DND-41 (cell line): Measurements from ENCODE around the gene TM4SF18.

ENCODE experiments used
- ATAC-seq: fragments of 200-7000 bp; cut with Tn5 transposase; 3 replicates; pipeline ENCODE4 v1.9.1; 2021; ENCODE audit warnings: low read depth; ENCODE audit not compliant: insufficient read depth
- DNase-seq: peaks from one replicate; pipeline ENCODE4 v3.0.0-alpha.2; 2020
- H2AFZ ChIP-seq: 2 replicates; pipeline ENCODE4 v1.6.0; 2012; ENCODE audit warnings: low read depth, low read length
- H3K27ac ChIP-seq: 2 replicates; pipeline ENCODE4 v1.5.1; 2012; ENCODE audit warnings: low read length, inconsistent platforms
- H3K27me3 ChIP-seq: fragments of 200-600 bp; sonication (generic); 2 replicates; pipeline ENCODE4 v1.6.0; 2012; ENCODE audit warnings: low read length, mild to moderate bottlenecking, inconsistent platforms; ENCODE audit not compliant: insufficient read depth, poor library complexity
- H3K36me3 ChIP-seq: 2 replicates; pipeline ENCODE4 v1.5.1; 2012; ENCODE audit warnings: low read length, inconsistent platforms; ENCODE audit not compliant: insufficient read depth
- H3K4me1 ChIP-seq: 2 replicates; pipeline ENCODE4 v1.5.1; 2012; ENCODE audit warnings: mild to moderate bottlenecking, low read length; ENCODE audit not compliant: insufficient read depth
- H3K4me2 ChIP-seq: 2 replicates; pipeline ENCODE4 v1.6.0; 2012; ENCODE audit warnings: mild to moderate bottlenecking, moderate library complexity, low read length, inconsistent platforms; ENCODE audit not compliant: insufficient read depth
- H3K4me3 ChIP-seq, 2 experiments: fragments of 200-600 bp in 1 of 2; shearing (Covaris generic) in 1 of 2; 2 replicates each; pipeline ENCODE4 v1.5.1; 2012 to 2016; ENCODE audit warnings: inconsistent platforms in 2 of 2, low read length in 2 of 2, mild to moderate bottlenecking in 2 of 2, low read depth in 1 of 2, moderate library complexity in 1 of 2
- H3K79me2 ChIP-seq: 2 replicates; pipeline ENCODE4 v1.6.0; 2012; ENCODE audit warnings: low read length, inconsistent platforms; ENCODE audit not compliant: insufficient read depth
- H3K9ac ChIP-seq: 2 replicates; pipeline ENCODE4 v1.6.0; 2012; ENCODE audit warnings: low read depth, mild to moderate bottlenecking, inconsistent platforms, low read length, moderate library complexity
- H3K9me3 ChIP-seq: 2 replicates; pipeline ENCODE4 v1.5.1; 2012; ENCODE audit warnings: low read length, moderate library complexity, mild to moderate bottlenecking, inconsistent platforms; ENCODE audit not compliant: insufficient read depth, severe bottlenecking
- H4K20me1 ChIP-seq: 2 replicates; pipeline ENCODE4 v1.6.0; 2012; ENCODE audit warnings: low read length; ENCODE audit not compliant: insufficient read depth
- CTCF ChIP-seq: IDR thresholded peaks from 2 replicates; pipeline ENCODE4 v1.5.1; 2012; ENCODE audit warnings: borderline replicate concordance, low read length, moderate library complexity, mild to moderate bottlenecking; ENCODE audit not compliant: poor library complexity, severe bottlenecking; ENCODE audit errors: extremely low read depth
- EZH2 ChIP-seq: IDR thresholded peaks from 3 replicates; pipeline ENCODE4 v1.6.1; 2012; ENCODE audit warnings: borderline replicate concordance, low read depth, mild to moderate bottlenecking, moderate library complexity, low read length, inconsistent platforms; ENCODE audit not compliant: severe bottlenecking

TM4SF18 gene

DNA sequence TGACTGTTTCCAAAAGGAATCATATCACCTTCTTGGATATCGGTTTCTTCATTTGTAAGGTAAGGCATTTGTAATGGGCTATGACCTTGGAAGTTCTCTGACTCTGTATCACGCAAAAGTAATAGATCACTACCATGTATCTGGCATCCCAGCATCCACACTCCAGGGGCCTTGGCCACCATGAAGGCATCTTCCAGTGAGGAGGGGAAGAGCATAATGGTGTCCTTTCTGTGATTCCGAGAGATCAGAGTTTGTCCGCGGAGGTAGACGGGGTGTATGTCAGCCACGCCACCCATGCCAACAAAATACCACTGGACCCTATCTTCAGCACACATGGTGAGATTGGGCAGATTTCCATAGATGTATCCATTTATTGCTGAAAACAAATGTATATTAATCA, 63.7 kb downstream of the TM4SF18 start:
- H3K79me2 ChIP-seq, result no peaks in the 10 kb centered on the region
- ATAC-seq (no peak), DNase-seq (no peak)
- H3K9ac ChIP-seq, result no peak overlapping the region
- TF ChIP-seq EZH2, result no peak
- TF ChIP-seq CTCF, result no peak
- no peaks in the 10 kb centered on the region for H3K4me1 ChIP-seq
- H3K4me3 ChIP-seq, result no peak overlapping the region
- H3K27me3 ChIP-seq, result peaks cover 3% of the 10 kb centered on the region
- H3K9me3 ChIP-seq, result no peaks in the 10 kb centered on the region
- no peaks in the 10 kb centered on the region for H4K20me1 ChIP-seq
- no peaks in the 10 kb centered on the region for H3K36me3 ChIP-seq
- no peak overlapping the region for H3K4me2 ChIP-seq
- H2AFZ ChIP-seq, result no peak overlapping the region
- H3K27ac ChIP-seq, result no peak overlapping the region
